ENCODE data around the gene MGMT. TPM values are rescaled to one million over a fixed set of nuclear protein-coding genes. Genes with fewer than 3 reads are reported as not detected.

The MGMT gene
- total and polyA plus RNA-seq, 4 donors = 28.2 to 79.1 (median 46.0) TPM

DNA sequence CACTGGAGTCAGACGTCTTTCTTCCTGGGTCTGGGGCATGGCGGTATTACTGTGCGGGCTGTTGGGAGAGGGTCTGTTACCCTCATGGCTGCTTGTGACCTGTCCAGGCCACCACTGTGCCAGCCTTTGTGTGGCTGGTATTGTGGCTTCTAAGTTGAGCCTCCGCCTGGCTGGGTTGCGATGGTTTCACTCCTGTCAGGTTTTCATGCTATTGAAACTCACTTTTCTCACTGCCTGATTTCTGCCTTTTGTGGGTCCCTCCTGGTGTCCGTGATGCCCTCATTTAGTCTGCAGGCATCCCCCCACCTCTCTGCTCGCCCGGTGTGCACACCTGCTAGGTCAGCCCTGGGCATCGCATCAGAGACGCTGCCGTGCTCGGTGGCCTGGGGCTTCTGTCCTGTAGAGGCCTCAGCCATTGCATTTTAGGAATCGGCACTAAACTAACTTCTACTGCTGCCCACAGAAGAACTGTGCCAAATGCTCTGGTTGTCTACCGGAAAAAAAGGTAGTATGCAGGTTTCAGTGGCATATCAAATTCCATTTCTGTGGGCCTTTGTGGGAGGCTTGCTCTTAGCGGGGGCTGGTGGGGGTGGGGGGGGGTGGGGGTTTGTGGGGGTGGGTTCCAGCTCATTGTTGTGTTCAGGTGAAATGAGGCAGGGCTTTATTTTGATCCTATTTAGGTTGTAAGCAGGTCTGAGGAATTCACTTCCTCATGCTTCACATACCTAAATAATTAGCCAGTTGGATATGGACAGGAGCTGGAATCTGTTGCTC is 64.3 kb downstream of the MGMT start:
- TF ChIP-seq YY1 (IDR thresholded peaks at IDR 0.05) (no peak), HNF4G (IDR thresholded peaks at IDR 0.05) (no peak), HNF4A (conservative IDR thresholded peaks at IDR 0.05) (no peak), REST (IDR thresholded peaks at IDR 0.05) (no peak)
- WGBS = 95% methylated on average over 15 of the region's 15 CpGs
- no peak for DNase-seq (ENCODE audit: low spot score)
- H3K27ac ChIP-seq (ENCODE audit: low read depth in 1 of 2, low read length in 2 of 2) = no peak overlapping the region
- H3K36me3 ChIP-seq (ENCODE audit: control insufficient read depth in 4 of 4, insufficient read depth in 3 of 4, low read depth in 1 of 4, low read length in 3 of 4) = peaks cover 0 to 5% (median 3%) of the 10 kb centered on the region in 4 donors
- H3K4me3 ChIP-seq (ENCODE audit: low read depth in 1 of 3, low read length in 3 of 3) = no peak overlapping the region
- H3K9me3 ChIP-seq (ENCODE audit: control insufficient read depth in 4 of 4, low read length in 3 of 4) = no peaks in the 10 kb centered on the region
- H3K27me3 ChIP-seq (ENCODE audit: control insufficient read depth in 4 of 4, insufficient read depth in 4 of 4, low read length in 3 of 4) = no peaks in the 10 kb centered on the region
- peaks cover 0 to 3% (median 3%) of the 10 kb centered on the region in 4 donors for H3K4me1 ChIP-seq (ENCODE audit: control insufficient read depth in 4 of 4, insufficient read depth in 4 of 4, low read length in 3 of 4)
- H3K9ac ChIP-seq (ENCODE audit: low read depth in 1 of 2, low read length in 2 of 2) = no peak overlapping the region

- 90% methylated on average over 10 of the region's 10 CpGs for WGBS
Measured at GRCh38 chr10:129531969-129532660, 65.1 kb downstream of the MGMT start.

More at GRCh38 chr10:129531969-129532660, 65.1 kb downstream of the MGMT start:
- Histone ChIP-seq H3K36me3 (ENCODE audit: control insufficient read depth in 4 of 4, insufficient read depth in 3 of 4, low read depth in 1 of 4, low read length in 3 of 4) (peaks cover 0 to 5% (median 3%) of the 10 kb centered on the region in 4 donors), H3K9me3 (ENCODE audit: control insufficient read depth in 4 of 4, low read length in 3 of 4) (no peaks in the 10 kb centered on the region), H3K4me3 (ENCODE audit: low read depth in 1 of 3, low read length in 3 of 3) (no peak overlapping the region), H3K4me1 (ENCODE audit: control insufficient read depth in 4 of 4, insufficient read depth in 4 of 4, low read length in 3 of 4) (peaks cover 3 to 11% (median 6%) of the 10 kb centered on the region in 4 donors), H3K9ac (ENCODE audit: low read depth in 1 of 2, low read length in 2 of 2) (no peak overlapping the region), H3K27ac (ENCODE audit: low read depth in 1 of 2, low read length in 2 of 2) (no peak overlapping the region), H3K27me3 (ENCODE audit: control insufficient read depth in 4 of 4, insufficient read depth in 4 of 4, low read length in 3 of 4) (no peaks in the 10 kb centered on the region)
- DNase-seq (ENCODE audit: low spot score) = no peak
- TF ChIP-seq, protein P1, sequence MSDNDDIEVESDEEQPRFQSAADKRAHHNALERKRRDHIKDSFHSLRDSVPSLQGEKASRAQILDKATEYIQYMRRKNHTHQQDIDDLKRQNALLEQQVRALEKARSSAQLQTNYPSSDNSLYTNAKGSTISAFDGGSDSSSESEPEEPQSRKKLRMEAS (IDR thresholded peaks at IDR 0.05) = no peak
- TF ChIP-seq JUND (IDR thresholded peaks at IDR 0.05) = no peak
- TF ChIP-seq CTCF (IDR thresholded peaks at IDR 0.05; ENCODE audit: low read depth, low read length, missing input control) = no peak
- no peak for TF ChIP-seq RAD21 (IDR thresholded peaks at IDR 0.05)
- TF ChIP-seq TAF1 (conservative IDR thresholded peaks at IDR 0.05) = no peak
- TF ChIP-seq FOXA2 (IDR thresholded peaks at IDR 0.05) = no peak
- TF ChIP-seq HNF4G (IDR thresholded peaks at IDR 0.05) = no peak
- TF ChIP-seq YY1 (IDR thresholded peaks at IDR 0.05) = no peak
- no peak for TF ChIP-seq EGR1 (IDR thresholded peaks at IDR 0.05; ENCODE audit: low read depth in 2 of 2)
- no peak for TF ChIP-seq FOXA1 (IDR thresholded peaks at IDR 0.05)
- no peak for TF ChIP-seq HNF4A (conservative IDR thresholded peaks at IDR 0.05)
- TF ChIP-seq, protein P2, sequence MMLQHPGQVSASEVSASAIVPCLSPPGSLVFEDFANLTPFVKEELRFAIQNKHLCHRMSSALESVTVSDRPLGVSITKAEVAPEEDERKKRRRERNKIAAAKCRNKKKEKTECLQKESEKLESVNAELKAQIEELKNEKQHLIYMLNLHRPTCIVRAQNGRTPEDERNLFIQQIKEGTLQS (IDR thresholded peaks at IDR 0.05) = no peak
- TF ChIP-seq RXRA (IDR thresholded peaks at IDR 0.05) = no peak
- TF ChIP-seq NR2F2 (IDR thresholded peaks at IDR 0.05) = no peak
- TF ChIP-seq REST (IDR thresholded peaks at IDR 0.05) = no peak

Data from liver (tissue), 9 donors.